Inferior parietal cortex (tissue), 1 donor: ENCODE measurements around the gene MAPK8IP3.

Experiments
- DNase-seq: peaks from one replicate; pipeline ENCODE4 v3.0.0-alpha.2; 2016; ENCODE audit errors: extremely low spot score

Gene MAPK8IP3

GRCh38 chr16:1773703-1774447 is 67.9 kb downstream of the MAPK8IP3 start:
- peak; percentile 6 for DNase-seq

DNA sequence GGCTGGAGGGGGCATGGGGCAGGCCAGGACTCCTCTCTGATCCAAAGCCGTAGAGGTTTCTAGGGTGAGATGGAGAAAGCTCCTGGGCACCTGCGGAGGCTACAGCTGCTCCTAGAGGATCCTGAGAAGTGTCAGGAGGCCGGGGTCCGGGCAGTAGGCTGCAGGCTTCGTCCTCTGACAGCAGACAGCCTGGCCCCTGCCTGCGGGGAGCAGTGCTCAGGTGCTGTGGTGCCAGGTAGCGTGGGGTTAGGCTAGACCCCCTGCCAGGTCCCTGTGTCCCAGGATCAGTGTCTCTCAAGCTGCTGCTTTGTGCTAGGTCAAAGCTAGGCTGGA is 68.4 kb downstream of the MAPK8IP3 start:
- no peak for DNase-seq

DNA sequence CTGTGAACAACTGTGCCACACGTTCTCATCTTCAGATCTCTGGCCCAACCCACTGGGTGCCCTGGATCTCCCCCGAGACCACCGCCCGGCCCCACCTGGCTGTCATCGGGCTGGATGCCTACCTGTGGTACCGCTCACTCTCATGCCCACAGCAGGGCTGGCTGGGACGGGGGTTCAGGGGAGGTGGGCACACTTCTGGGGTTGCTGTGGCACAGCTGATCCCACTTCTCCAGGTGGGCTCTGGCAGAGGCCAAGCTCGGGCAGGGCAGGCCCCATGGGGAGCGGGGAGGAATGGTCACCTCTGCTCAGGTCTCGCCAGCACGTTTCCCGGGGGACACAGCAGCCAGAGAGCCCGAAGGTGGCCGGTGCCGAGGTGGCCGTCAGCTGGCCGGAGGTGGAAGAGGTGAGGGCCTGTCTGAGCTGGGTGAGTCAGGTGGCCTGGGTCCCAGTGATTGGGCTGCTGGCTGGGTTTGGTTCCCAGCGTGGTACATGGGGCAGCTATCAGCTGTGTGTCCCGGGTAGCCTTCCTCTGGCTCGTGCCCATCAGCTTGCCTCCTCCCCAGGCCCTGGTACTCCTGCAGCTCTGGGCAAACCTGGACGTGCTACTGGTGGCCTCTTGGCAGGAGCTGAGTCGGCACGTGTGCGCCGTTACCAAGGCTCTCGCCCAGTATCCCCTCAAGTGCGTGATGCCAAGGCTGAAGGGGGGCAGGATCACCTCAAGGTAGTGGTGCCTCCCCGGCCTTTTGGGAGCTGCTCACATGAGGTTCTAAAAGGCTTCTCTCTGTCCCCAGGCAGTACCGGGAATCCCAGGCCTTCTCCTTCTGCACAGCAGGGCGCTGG is 69.2 kb downstream of the MAPK8IP3 start:
- DNase-seq = no peak

- DNase-seq = no peak
These were observed 70.1 kb downstream of the MAPK8IP3 start for GRCh38 chr16:1775846-1776671.

DNA sequence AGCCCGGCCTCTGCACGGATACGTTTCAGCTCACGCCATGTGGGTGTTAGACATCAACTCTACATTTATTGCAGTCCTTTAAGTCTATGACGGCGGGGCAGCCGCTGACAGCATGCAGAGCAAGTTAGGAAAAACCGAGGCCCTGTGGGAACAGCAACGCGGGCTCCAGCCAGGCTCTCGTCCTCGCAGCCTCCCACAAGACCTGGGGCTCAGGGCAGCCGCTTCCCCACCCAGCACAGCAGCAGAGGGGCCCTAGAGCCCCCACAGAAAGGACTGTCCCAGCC is 70.6 kb downstream of the MAPK8IP3 start:
- DNase-seq = no peak

- DNase-seq = no peak
These were observed 71.0 kb downstream of the MAPK8IP3 start for GRCh38 chr16:1776991-1777374.

DNA sequence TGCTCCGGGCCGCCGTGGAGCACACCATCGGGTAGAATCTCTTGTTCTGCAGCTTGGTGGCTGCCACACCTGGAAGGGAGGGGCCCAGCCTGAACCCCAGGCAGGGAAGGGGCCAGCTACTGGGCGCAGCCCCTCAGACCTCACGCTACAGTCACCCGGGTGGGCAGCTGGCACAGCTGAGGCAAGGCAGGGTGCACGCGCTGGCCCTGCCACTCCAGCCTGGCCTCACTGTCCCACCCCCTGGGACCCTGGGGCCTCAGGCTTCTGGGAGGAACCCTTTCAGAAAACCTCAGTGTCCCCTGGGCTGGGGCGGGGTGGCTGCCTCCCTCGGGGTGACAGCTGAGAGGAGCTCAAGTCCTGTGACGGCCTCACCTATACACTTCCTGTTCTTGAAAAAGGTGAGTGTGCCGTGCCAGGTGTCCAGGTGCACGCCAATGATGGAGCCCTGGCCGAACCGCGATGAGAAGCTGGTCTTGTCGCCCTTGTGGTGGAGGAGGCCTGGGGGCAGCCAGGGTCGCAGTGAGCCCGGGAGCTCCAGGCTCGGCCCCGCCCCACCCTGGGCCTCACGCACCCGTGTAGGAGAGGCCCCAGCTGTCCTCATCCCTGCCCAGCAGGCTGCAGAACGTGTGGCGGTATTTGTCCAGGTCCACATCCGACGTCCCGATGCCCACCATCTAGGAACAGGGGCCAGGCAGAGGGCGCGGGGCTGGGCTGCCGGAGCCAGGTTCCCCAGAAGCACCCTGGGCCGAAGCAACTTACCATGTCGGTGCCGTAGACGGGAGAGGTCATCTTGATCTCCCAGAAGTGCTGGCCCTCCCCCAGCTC is 71.6 kb downstream of the MAPK8IP3 start:
- DNase-seq = no peak

GRCh38 chr16:1778200-1779179 is 72.5 kb downstream of the MAPK8IP3 start:
- DNase-seq = no peak

GRCh38 chr16:1779234-1779701 is 73.3 kb downstream of the MAPK8IP3 start:
- DNase-seq = no peak

DNA sequence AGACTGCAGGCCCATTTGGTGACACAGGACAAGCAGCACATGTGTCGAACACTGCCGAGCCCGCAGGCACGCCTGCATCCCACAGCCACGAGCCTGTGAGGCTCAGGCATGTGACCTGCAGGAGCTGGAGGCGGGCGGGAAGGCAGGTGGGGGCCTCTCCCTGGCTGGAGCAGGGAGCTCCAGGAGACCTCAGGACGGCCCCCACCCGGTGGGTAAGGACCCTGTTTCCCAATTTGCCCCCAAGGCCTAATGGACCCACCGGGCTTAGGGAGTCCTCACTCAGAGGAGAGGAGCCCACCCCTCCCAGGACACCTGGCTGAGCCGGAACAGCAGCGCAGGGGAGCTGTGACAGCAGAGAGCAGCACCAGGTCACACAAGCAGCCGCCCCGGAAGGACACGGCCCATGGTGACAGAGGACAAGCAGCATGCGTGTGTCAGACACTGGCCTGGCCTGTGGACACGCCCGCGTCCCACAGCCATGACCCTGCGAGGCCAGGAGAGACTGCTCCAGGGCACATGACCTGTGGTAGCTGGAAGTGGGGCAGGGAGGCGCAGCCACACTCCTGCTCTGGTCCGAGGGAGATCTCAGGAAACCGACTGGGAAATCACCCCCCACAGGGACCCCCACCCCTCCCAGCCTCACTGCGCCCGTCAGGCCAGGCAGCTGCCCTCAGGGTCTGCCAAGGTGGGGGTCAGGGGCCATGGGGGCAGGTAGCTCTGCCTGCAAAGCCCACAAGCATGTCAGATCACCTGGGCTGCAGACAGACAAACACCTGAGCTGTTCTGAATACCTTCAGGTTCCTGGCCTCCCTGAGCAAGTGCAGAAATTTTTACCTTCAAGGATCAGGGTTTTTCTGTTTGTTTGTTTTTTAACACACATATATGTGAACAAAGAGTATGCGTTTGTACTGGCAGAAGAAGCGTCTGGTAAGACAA is 74.0 kb downstream of the MAPK8IP3 start:
- no peak for DNase-seq

- no peak for DNase-seq
These were observed 74.7 kb downstream of the MAPK8IP3 start for GRCh38 chr16:1780677-1781072.

- no peak for DNase-seq
These were observed 75.3 kb downstream of the MAPK8IP3 start for GRCh38 chr16:1781254-1781653.

GRCh38 chr16:1781758-1782407 is 75.9 kb downstream of the MAPK8IP3 start:
- DNase-seq = no peak

GRCh38 chr16:1782408-1783264 is 76.6 kb downstream of the MAPK8IP3 start, which contains the start of the genes NUBP2 and SPSB3:
Gene NUBP2 (plus strand): TSS chr16:1782960. CDS start chr16:1783021, 61 bp downstream.
Gene SPSB3 (minus strand): TSS chr16:1782571. CDS start chr16:1781483, 1,088 bp downstream.
- peak; percentile 100 for DNase-seq

DNA sequence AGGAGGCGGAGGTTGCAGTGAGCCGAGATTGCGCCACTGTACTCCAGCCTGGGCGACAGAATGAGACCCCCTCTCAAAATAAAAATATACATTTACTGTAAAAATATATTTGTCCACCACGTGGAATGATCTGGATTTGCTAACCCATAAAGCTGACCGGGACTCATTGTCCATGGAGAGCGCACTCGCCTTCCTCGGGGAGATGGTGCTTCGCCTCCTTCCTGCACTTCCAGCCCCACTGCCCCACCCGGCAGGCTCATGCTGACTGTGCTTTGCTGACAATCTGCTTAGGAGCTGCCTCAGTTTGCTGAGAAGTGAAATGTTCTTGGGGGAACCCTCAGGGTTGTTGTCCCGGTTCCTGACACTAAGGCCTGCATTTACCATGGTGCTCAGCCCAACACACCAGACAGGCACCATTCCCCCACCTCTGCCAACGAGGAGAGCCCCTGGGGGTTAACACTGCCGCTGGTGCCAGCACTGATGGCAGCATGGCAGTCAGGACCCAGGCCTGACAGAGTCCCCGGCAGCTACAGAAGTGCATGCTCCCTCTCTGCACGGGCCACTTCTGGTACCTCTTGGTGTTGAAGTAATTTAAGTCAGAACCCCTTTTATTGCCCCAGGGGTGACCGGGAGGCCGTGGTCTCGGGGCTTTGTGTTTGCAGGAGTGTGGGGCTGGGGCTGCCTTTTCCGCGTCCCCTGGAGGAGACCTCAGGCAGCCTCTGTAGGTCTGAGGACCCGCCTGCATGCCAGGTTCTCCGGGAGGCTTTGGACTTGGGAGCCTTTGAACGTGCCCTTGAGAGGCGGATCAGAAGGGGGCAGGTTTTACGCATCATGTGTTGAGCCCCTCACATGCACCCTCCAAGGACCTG is 79.2 kb downstream of the MAPK8IP3 start:
- no peak for DNase-seq

DNA sequence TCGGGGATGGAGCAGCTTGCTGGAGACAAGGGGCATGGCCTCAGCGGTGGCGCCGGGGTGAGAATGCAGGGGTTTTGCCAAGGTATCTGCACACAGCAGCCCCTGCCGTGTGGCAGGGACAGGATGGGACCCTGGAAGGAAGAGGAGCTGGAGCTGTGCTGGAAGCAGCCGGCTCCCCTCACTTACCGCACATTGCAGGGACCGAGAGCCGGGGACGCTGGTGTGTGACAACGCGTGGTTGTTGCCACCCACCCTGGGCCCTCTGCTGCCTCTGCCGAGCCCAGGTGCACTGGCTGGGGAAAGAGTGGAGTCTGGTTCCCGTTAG is 79.8 kb downstream of the MAPK8IP3 start:
- no peak for DNase-seq
